GM23338 (cell line): ENCODE measurements around the gene USP5.

Source experiments
- EZH2 ChIP-seq: fragments of 200-600 bp; sonication (generic); IDR thresholded peaks from one replicate; pipeline ENCODE4 v1.8.0; 2017; ENCODE audit warnings: antibody characterized with exemption, mild to moderate bottlenecking, low read depth; ENCODE audit not compliant: unreplicated experiment
- JUNB ChIP-seq: IDR thresholded peaks from one replicate; pipeline ENCODE4 v1.6.1; 2016; ENCODE audit warnings: antibody characterized with exemption; ENCODE audit not compliant: unreplicated experiment
- POLR2AphosphoS5 ChIP-seq: IDR thresholded peaks from 2 replicates; pipeline ENCODE4 v1.6.1; 2016; ENCODE audit warnings: antibody characterized with exemption, low read depth
- ZNF331 ChIP-seq: fragments of 250-450 bp; sonication (Bioruptor Pico); IDR thresholded peaks from 2 replicates; pipeline ENCODE4 v1.5.0; 2020; ENCODE audit warnings: low read depth, mild to moderate bottlenecking, moderate library complexity
- TF ChIP-seq, protein P1 (sequence below), 2 experiments: fragments of 200-600 bp in 1 of 2; sonication (generic) in 1 of 2; conservative IDR thresholded peaks; 2 replicates each; pipeline versions ENCODE4 v1.5.1 to v1.6.1; 2016 to 2017; ENCODE audit warnings: antibody characterized with exemption in 2 of 2, low read depth in 2 of 2, mild to moderate bottlenecking in 2 of 2, moderate library complexity in 1 of 2
- TF ChIP-seq, protein P2 (sequence below): IDR thresholded peaks from one replicate; pipeline ENCODE4 v1.6.1; 2018; ENCODE audit warnings: antibody characterized with exemption; ENCODE audit not compliant: unreplicated experiment

DNA sequence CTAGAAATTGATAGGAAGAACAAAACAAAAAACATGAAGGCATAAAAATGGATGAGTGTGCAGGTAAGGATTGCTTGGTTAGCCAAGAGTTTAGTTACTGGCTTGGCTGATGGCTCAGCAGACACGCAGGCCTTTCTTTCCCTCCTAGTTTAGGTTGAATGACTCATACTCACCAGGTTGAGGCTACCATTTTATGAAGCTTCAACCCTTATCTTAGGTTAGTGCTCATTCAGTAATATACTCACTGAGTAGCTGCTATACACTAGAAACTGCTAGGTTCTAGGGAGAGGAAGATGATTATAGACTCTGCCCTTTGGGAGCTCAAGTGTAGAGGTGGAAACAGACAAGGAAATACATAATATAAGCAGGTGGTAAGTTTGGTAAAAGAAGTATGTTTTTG lies 17.7 kb upstream of the USP5 start:
- TF ChIP-seq, protein P1, sequence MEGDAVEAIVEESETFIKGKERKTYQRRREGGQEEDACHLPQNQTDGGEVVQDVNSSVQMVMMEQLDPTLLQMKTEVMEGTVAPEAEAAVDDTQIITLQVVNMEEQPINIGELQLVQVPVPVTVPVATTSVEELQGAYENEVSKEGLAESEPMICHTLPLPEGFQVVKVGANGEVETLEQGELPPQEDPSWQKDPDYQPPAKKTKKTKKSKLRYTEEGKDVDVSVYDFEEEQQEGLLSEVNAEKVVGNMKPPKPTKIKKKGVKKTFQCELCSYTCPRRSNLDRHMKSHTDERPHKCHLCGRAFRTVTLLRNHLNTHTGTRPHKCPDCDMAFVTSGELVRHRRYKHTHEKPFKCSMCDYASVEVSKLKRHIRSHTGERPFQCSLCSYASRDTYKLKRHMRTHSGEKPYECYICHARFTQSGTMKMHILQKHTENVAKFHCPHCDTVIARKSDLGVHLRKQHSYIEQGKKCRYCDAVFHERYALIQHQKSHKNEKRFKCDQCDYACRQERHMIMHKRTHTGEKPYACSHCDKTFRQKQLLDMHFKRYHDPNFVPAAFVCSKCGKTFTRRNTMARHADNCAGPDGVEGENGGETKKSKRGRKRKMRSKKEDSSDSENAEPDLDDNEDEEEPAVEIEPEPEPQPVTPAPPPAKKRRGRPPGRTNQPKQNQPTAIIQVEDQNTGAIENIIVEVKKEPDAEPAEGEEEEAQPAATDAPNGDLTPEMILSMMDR (conservative IDR thresholded peaks at IDR 0.05; ENCODE audit: low read depth in 2 of 2), result no peak
- TF ChIP-seq EZH2, result no peak
- TF ChIP-seq, protein P2, sequence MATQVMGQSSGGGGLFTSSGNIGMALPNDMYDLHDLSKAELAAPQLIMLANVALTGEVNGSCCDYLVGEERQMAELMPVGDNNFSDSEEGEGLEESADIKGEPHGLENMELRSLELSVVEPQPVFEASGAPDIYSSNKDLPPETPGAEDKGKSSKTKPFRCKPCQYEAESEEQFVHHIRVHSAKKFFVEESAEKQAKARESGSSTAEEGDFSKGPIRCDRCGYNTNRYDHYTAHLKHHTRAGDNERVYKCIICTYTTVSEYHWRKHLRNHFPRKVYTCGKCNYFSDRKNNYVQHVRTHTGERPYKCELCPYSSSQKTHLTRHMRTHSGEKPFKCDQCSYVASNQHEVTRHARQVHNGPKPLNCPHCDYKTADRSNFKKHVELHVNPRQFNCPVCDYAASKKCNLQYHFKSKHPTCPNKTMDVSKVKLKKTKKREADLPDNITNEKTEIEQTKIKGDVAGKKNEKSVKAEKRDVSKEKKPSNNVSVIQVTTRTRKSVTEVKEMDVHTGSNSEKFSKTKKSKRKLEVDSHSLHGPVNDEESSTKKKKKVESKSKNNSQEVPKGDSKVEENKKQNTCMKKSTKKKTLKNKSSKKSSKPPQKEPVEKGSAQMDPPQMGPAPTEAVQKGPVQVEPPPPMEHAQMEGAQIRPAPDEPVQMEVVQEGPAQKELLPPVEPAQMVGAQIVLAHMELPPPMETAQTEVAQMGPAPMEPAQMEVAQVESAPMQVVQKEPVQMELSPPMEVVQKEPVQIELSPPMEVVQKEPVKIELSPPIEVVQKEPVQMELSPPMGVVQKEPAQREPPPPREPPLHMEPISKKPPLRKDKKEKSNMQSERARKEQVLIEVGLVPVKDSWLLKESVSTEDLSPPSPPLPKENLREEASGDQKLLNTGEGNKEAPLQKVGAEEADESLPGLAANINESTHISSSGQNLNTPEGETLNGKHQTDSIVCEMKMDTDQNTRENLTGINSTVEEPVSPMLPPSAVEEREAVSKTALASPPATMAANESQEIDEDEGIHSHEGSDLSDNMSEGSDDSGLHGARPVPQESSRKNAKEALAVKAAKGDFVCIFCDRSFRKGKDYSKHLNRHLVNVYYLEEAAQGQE, result no peak
- no peak for TF ChIP-seq JUNB
- TF ChIP-seq POLR2AphosphoS5, result no peak
- TF ChIP-seq ZNF331 (CRISPR knock-in tag), result no peak
